CD4-positive, alpha-beta memory T cell (primary cell): ENCODE data around the gene WASHC2A. TPM values are rescaled to one million over a fixed set of nuclear protein-coding genes. Genes with fewer than 3 reads are reported as not detected.
"Not testable (repeated sequence)": the region's sequence is repeated elsewhere in the genome, so short reads cannot be mapped to it uniquely, and the experiment has no call there.

Experiments used
- CTCF ChIA-PET: fragments of 350-600 bp; sonication (Branson Sonifier 250); formaldehyde crosslinking; loops from one replicate; lab custom pipeline; 2021; ENCODE audit warnings: inconsistent platforms; ENCODE audit not compliant: partially characterized antibody; lab: Charles Lee
- POLR2A ChIA-PET: fragments of 350-600 bp; sonication (Branson Sonifier 250); formaldehyde crosslinking; loops from one replicate; lab custom pipeline; 2021; ENCODE audit not compliant: partially characterized antibody; lab: Charles Lee
- DNase-seq, 5 donors: peaks; one replicate each; pipeline versions ENCODE4 v3.0.0 to v3.0.0-alpha.2; 2020 to 2022; ENCODE audit warnings: mixed read lengths in 1 of 5
- H3K27ac ChIP-seq: one replicate; pipeline ENCODE4 v1.7.0; 2013; ENCODE audit warnings: low read depth, low read length
- H3K27me3 ChIP-seq: 2 replicates; pipeline ENCODE4 v1.7.0; 2013; ENCODE audit warnings: mild to moderate bottlenecking, low read length, moderate library complexity; ENCODE audit not compliant: insufficient read depth
- H3K36me3 ChIP-seq: 2 replicates; pipeline ENCODE4 v1.7.0; 2013; ENCODE audit warnings: mild to moderate bottlenecking, low read length, moderate library complexity; ENCODE audit not compliant: insufficient read depth
- H3K4me1 ChIP-seq: 2 replicates; pipeline ENCODE4 v1.7.0; 2013; ENCODE audit warnings: mild to moderate bottlenecking, low read length, moderate library complexity; ENCODE audit not compliant: insufficient read depth
- H3K4me3 ChIP-seq, 2 donors: one replicate each; pipeline ENCODE4 v1.7.0; 2013; ENCODE audit warnings: low read length in 2 of 2, mild to moderate bottlenecking in 1 of 2
- H3K9me3 ChIP-seq, 2 donors: one replicate each; pipeline ENCODE4 v1.7.0; 2013; ENCODE audit warnings: low read length in 2 of 2, control low read depth in 1 of 2; ENCODE audit not compliant: control insufficient read depth in 1 of 2
- H3K27ac Mint-ChIP-seq, 7 donors: one replicate each; pipeline ENCODE4 v1.8.0; 2020 to 2021; ENCODE audit warnings: mixed read lengths in 7 of 7, mild to moderate bottlenecking in 6 of 7, inconsistent platforms in 3 of 7, moderate library complexity in 3 of 7
- H3K27me3 Mint-ChIP-seq, 2 donors: one replicate each; pipeline ENCODE4 v1.8.0; 2020 to 2021; ENCODE audit warnings: mixed read lengths in 2 of 2
- H3K36me3 Mint-ChIP-seq, 2 donors: one replicate each; pipeline ENCODE4 v1.8.0; 2020 to 2021; ENCODE audit warnings: mixed read lengths in 2 of 2, inconsistent platforms in 1 of 2, mild to moderate bottlenecking in 1 of 2
- H3K4me1 Mint-ChIP-seq, 4 donors: one replicate each; pipeline ENCODE4 v1.8.0; 2020 to 2021; ENCODE audit warnings: mixed read lengths in 4 of 4, mild to moderate bottlenecking in 1 of 4
- H3K4me3 Mint-ChIP-seq, 8 donors: one replicate each; pipeline ENCODE4 v1.8.0; 2020 to 2021; ENCODE audit warnings: mixed read lengths in 8 of 8, mild to moderate bottlenecking in 7 of 8, moderate library complexity in 6 of 8, inconsistent platforms in 3 of 8
- H3K9me3 Mint-ChIP-seq, 8 donors: one replicate each; pipeline ENCODE4 v1.8.0; 2020 to 2021; ENCODE audit warnings: mixed read lengths in 8 of 8, mild to moderate bottlenecking in 5 of 8, inconsistent platforms in 3 of 8, moderate library complexity in 1 of 8
- intact Hi-C: fragments of 100-400 bp; cut with micrococcal nuclease; formaldehyde crosslinking; loops from one replicate; pipeline ENCODE4 v1.15.1; 2023
- polyA plus RNA-seq, 2 donors: library from polyadenylated mRNA; unstranded; fragments of 300-500 nt; fragmentation: Illumina TruSeq; gene quantifications; one replicate each; pipeline ENCODE4 v1.2.3, GENCODE V29; 2021
- total RNA-seq, 2 experiments: library from RNA; stranded (reverse); gene quantifications; one replicate each; pipeline ENCODE4 v1.2.3, GENCODE V29; 2021

WASHC2A gene
- total and polyA plus RNA-seq, 4 experiments from 2014 or later: 10.7 to 70.9 (median 54.5) TPM

DNA sequence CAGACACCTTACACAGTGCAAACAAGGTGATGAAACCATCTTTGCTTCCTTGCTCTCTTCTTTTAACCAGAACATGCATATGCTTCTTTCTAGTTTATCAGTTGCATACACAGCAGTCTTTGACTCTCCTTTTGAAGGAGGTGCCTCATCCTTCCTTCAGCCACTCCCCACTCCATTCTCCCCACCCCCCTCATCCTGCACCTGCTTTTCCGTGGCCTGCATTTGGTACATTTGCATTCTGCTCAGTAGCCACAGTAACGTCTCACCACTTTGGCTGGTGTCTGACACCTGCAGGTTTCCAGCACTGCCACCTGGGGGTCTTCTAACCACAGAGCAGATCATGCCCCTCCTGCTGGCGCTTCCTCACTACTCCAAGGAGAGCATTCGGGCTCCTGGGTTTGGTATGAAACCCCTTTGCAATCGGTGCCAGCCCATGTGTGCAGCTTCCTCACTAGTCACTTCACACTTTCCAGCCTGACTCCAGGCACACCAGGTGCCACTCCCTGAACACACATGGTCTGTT, 60.1 kb downstream of the WASHC2A start:
- CTCF ChIA-PET, H3K4me3 Mint-ChIP-seq, H3K4me1 ChIP-seq, H3K27me3 ChIP-seq, H3K4me3 ChIP-seq, H3K27ac Mint-ChIP-seq, H3K4me1 Mint-ChIP-seq, H3K27ac ChIP-seq, H3K9me3 ChIP-seq, POLR2A ChIA-PET, H3K9me3 Mint-ChIP-seq, intact Hi-C loops, DNase-seq, H3K36me3 ChIP-seq, H3K27me3 Mint-ChIP-seq: not testable (repeated sequence)
- H3K36me3 Mint-ChIP-seq: peaks cover 54 to 55% of the 10 kb centered on the region in 2 donors

DNA sequence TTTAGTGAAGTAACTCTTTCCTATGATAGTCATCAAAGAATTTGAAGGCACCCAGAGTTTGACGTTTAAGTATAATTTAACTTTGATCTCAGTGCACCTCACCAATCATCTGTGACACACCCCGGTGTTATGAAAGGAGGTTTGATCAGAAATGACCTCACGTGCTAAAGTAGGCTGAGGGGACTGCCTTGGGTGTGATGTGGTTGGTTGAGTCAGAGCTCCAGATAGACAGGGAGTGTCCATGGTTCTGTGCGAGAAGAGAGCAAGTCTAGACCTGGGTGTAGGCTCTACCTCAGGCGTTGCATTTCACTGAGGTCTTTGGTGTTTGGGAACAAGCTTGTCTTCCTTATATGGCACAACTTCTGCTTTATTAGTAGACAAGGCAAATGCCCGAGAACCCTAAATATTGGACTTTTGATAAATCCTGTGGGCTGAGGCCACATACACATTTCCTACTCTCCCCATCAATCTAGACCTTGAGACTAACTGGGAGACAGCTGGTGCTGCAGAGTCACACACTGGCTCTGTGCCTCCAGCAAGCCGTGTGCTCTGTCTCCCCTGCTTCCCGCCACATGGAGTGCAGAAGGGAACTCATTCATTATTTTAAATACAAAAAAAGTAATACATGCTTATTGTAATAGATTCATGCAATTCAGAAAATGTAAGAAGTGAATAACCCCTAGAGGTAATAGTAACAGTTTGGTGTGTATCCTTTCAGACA, 63.7 kb downstream of the WASHC2A start:
- H3K4me3 Mint-ChIP-seq, CTCF ChIA-PET: not testable (repeated sequence)
- H3K36me3 Mint-ChIP-seq: peaks cover 65 to 71% of the 10 kb centered on the region in 2 donors

DNA sequence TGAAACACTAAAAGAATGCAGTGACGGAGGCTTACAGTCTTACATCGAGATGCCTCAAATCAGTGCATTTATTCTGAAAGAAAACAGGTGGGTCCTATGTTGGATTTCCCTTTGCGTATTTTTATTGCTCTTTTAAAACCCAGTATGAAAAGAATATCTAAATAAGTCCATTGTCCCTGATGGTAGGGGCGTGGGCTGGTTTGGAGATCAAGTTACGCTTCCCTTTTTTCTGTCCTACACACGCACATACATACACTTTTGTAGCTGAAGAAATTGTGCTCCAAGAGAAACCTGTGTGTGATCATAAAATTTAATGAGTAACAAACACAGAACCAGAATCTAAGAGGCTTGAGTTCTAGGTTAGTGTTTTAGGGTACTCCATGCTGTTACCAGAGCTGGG, 64.6 kb downstream of the WASHC2A start:
- H3K4me3 ChIP-seq, H3K27me3 ChIP-seq, H3K4me1 Mint-ChIP-seq, CTCF ChIA-PET, H3K9me3 ChIP-seq, H3K36me3 ChIP-seq, H3K27ac ChIP-seq, H3K27ac Mint-ChIP-seq, H3K4me1 ChIP-seq, DNase-seq, H3K27me3 Mint-ChIP-seq, intact Hi-C loops, POLR2A ChIA-PET, H3K9me3 Mint-ChIP-seq, H3K4me3 Mint-ChIP-seq: not testable (repeated sequence)
- H3K36me3 Mint-ChIP-seq: peaks cover 62 to 72% of the 10 kb centered on the region in 2 donors

More for the DNA sequence above, 63.7 kb downstream of the WASHC2A start:
- H3K4me3 ChIP-seq, DNase-seq, H3K36me3 ChIP-seq, H3K27ac Mint-ChIP-seq, H3K4me1 Mint-ChIP-seq, H3K27ac ChIP-seq, H3K9me3 Mint-ChIP-seq, H3K9me3 ChIP-seq, H3K27me3 ChIP-seq, H3K4me1 ChIP-seq, intact Hi-C loops, POLR2A ChIA-PET, H3K27me3 Mint-ChIP-seq: not testable (repeated sequence)

DNA sequence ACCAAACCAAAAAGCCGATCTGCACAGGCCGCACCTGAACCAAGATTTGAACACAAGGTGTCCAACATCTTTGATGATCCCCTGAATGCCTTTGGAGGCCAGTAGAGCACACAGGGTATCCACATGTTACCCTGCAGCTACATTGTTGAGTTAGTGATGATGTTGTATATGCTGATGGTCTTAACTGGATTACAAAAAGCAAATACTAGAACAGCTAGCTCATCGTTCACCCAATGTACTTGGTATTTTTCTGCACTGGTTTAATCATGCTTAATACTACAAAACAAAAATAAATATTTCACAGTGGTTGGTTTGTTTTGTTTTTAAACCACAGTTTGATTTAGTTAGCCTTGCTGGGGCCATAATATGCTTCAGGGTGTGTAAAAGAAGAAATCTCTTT, 65.1 kb downstream of the WASHC2A start:
- CTCF ChIA-PET, H3K4me3 ChIP-seq, H3K4me1 Mint-ChIP-seq, H3K9me3 Mint-ChIP-seq, H3K27ac ChIP-seq, H3K36me3 ChIP-seq, POLR2A ChIA-PET, H3K4me1 ChIP-seq, H3K27me3 Mint-ChIP-seq, H3K4me3 Mint-ChIP-seq, H3K9me3 ChIP-seq, H3K27me3 ChIP-seq, DNase-seq, intact Hi-C loops: not testable (repeated sequence)
- Mint-ChIP-seq H3K27ac (peak overlapping the region in 1 of 7 donors; percentile 17), H3K36me3 (peaks cover 59 to 71% of the 10 kb centered on the region in 2 donors)

DNA sequence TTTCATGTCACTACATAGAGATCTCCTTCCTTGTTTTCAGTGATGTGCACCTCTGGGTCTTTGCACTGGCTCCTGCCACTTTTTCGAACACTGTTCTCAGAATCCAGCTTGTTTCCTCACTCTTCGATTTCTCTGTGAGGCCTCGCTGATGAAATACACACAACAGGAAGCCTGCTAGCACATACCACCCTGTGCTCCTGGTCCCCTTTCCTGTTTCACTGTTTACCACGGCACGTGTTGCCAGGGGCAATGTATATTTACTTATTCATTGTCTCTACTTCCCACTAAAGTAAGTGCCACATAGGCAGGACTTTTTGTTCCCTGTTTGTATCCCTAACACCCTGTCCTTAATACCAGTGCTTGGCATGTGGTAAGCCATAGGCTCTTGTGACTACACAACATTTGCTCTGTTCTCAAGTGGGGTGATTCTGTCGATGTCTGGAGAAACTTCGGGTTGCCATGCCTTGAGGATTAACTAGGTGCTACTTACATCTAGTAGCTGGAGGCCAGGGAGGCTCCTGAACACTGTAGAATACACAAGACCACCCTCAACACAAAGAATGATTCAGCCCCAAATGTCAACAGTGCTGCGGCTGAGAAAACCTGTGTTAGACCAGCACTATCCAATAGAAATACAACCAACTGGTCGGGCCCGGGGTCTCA, 75.9 kb downstream of the WASHC2A start:
- H3K27me3 Mint-ChIP-seq, H3K4me3 Mint-ChIP-seq, H3K4me1 Mint-ChIP-seq, H3K27ac ChIP-seq, intact Hi-C loops, H3K9me3 Mint-ChIP-seq, DNase-seq, H3K36me3 Mint-ChIP-seq, H3K36me3 ChIP-seq, CTCF ChIA-PET, POLR2A ChIA-PET, H3K9me3 ChIP-seq, H3K4me3 ChIP-seq, H3K27me3 ChIP-seq, H3K4me1 ChIP-seq: not testable (repeated sequence)
- peak overlapping the region in 1 of 7 donors; percentile 43 for H3K27ac Mint-ChIP-seq

DNA sequence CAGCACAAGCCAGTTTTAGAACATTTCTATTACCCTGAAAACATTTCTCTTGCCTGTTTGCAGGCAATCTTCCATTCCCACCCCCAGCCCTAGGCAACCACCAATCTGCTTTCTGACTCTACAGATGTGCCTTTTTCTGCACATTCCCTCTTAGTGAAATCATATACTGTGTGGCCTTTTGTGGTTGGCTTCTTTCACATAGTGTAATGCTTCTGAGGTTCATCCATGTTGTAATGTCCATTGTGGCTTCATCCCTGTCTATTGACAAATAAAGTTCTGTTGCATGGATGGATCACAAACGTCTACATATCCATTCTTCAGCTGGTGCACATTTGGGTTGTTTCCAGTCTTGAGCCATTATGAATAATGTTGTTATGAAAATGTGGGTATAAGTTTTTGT, 77.8 kb downstream of the WASHC2A start:
- H3K27me3 Mint-ChIP-seq, H3K4me1 ChIP-seq, H3K27ac Mint-ChIP-seq, CTCF ChIA-PET, DNase-seq, H3K36me3 ChIP-seq, H3K4me3 ChIP-seq, H3K9me3 Mint-ChIP-seq, H3K27ac ChIP-seq, POLR2A ChIA-PET, H3K4me3 Mint-ChIP-seq, H3K27me3 ChIP-seq, H3K36me3 Mint-ChIP-seq, H3K9me3 ChIP-seq, intact Hi-C loops, H3K4me1 Mint-ChIP-seq: not testable (repeated sequence)

DNA sequence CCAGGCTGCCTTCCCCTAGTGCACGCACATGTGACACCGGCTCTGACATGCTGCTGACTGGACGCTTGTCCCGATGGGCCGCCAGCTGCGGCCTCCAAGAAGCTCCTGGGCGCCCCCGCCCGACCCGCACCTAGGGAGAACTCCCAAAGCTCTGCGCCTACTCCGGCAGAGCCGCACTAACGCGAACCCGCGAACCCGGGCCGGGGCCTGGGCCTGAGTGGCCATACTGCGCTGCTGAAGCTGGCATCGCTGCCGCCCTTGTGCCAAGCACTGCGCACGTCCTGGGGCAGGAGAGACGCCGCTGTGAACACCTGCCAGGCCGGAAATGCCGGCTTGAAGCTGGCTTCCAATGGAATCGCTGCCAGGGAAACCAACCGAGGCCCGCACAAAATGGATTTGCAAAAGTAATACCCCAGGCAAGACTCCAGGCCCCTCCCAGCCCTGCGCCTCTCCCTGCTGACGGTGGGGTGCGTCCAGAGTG, 85.1 kb downstream of the WASHC2A start:
- intact Hi-C loops: no loop called here
- Histone ChIP-seq H3K36me3 (no peaks in the 10 kb centered on the region), H3K4me1 (no peaks in the 10 kb centered on the region), H3K27ac (no peak overlapping the region), H3K27me3 (no peaks in the 10 kb centered on the region), H3K4me3 (no peak overlapping the region), H3K9me3 (no peaks in the 10 kb centered on the region)
- H3K27ac Mint-ChIP-seq: no peak overlapping the region
- no peaks in the 10 kb centered on the region for H3K36me3 Mint-ChIP-seq
- CTCF ChIA-PET: no interaction called here
- no peak for DNase-seq
- POLR2A ChIA-PET: no interaction called here
- no peaks in the 10 kb centered on the region for H3K4me1 Mint-ChIP-seq
- peaks cover 0 to 3% (median 0%) of the 10 kb centered on the region in 8 donors for H3K9me3 Mint-ChIP-seq
- no peak overlapping the region for H3K4me3 Mint-ChIP-seq
- peaks cover 4 to 11% of the 10 kb centered on the region in 2 donors for H3K27me3 Mint-ChIP-seq
